Cardiac fibroblast (primary cell): Measurements from ENCODE around the gene NEURL3.

Experiments
- DNase-seq, 2 donors: peaks; one replicate each; pipeline versions ENCODE4 v3.0.0 to v3.0.0-alpha.2; 2010; ENCODE audit warnings: low read depth in 2 of 2
- H3K4me3 ChIP-seq, 2 donors: replicated peaks in 1 of 2; 1 replicate in 1 of 2; 2 replicates in 1 of 2; pipeline ENCODE4 v1.5.1; 2011; ENCODE audit warnings: low read depth in 2 of 2, low read length in 2 of 2, mild to moderate bottlenecking in 2 of 2, moderate library complexity in 1 of 2
- CTCF ChIP-seq: IDR thresholded peaks from one replicate; pipeline ENCODE4 v1.5.1; 2011; ENCODE audit warnings: low read depth, mild to moderate bottlenecking, low read length, inconsistent platforms

Gene NEURL3

GRCh38 chr2:96546797-96547196 lies 41.6 kb upstream of the NEURL3 start:
- H3K4me3 ChIP-seq: no peak overlapping the region
- DNase-seq: no peak
- no peak for TF ChIP-seq CTCF

GRCh38 chr2:96546321-96546720 lies 41.2 kb upstream of the NEURL3 start:
- DNase-seq: no peak
- TF ChIP-seq CTCF: no peak
- no peak overlapping the region for H3K4me3 ChIP-seq

- H3K4me3 ChIP-seq: no peak overlapping the region
- TF ChIP-seq CTCF: no peak
These were observed 37.3 kb upstream of the NEURL3 start for GRCh38 chr2:96542357-96542977.

DNA sequence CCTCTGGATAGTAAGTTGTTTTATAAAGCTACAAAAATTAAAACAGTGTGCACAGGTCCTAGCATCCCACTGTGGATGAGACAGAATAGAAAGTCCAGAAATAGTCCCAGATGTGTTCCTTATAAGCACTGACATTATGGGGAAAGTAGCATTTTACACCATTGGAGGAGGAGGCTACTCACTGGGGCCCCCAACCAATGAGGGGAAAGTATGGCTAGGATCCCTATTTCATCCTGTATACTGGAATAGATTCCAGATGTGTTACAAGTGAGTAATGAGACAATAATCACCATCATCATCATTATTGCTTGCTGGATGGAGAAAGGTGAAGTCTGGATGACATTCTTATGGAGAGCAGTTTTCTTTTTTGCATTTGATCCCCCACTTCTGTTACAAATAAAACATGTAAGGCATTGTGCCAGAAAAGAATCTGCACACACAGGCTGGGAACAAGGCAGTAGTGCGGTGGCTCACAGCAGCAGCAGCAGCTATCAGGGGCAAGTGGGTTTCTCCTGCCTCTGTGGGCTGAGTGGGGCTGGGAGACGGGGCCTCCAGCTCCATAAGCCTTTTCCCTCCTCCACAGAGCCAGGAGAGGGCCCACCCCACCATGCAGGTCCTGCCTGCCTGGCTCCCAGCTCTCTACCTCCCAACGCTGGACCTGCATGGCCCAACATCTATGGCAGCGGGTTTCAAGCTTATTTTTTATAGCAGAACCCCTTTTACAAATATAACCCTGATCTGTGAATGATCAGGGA lies 36.4 kb upstream of the NEURL3 start:
- no peak overlapping the region for H3K4me3 ChIP-seq
- no peak for DNase-seq
- TF ChIP-seq CTCF: no peak

More at GRCh38 chr2:96542357-96542977, 37.3 kb upstream of the NEURL3 start:
- DNase-seq: no peak

DNA sequence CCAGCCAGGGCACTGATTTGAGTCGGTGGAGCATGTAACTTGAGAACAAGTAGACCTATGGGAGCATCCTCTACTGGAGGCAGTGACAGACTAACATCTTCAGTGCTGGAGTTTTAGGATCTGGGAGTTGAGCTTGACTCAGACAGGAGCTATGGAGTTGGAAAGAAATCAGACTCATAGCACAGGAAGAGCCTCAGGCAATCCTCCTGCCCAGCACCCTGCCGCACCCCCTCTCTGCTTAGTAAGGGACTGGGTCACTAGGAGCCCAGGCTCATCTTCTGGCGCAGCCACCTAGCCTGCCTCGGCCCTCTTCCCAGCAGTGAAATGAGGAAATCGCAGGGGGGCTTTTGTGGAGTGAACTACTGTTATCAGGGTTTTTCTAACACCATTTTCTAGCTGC lies 35.0 kb upstream of the NEURL3 start:
- peak in 1 of 2 donors; percentile 28 for DNase-seq
- H3K4me3 ChIP-seq: no peak overlapping the region
- TF ChIP-seq CTCF: no peak

DNA sequence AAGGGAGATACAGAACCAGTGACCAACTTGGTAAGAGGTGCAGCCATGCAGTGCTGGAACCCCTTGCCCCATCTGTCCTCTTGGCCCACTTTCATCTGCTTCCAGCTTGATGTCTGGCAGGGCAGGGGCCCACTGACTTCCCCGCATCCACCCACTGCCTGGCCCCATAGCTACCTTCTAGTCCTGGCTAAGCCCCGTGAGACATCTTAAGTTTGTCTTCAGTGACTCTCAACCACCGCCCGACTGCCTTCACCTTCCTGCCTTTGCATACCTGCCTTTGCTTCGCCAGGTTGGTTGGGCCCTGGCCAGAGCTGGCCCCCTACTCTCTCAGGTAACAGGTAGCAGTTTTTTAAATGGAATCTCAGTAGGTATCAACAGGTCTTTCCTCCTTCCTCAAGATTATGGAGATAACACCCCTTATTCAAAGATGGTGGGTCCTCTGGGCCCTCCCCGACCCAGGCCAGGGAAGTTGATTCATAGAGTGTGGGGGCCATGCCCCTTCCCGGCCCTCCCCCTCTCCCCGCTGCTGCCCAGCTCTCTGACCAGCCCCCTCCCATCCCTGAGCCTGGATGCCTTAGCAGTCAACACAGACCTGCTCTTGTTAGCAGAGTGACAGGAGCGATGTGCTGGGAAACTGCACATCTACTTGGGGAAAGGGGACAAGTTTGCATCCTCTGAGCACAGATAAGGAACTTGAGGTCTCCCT lies 34.2 kb upstream of the NEURL3 start:
- DNase-seq: no peak
- TF ChIP-seq CTCF: no peak
- no peak overlapping the region for H3K4me3 ChIP-seq
